ENCODE measurements around the gene C1orf198.
A peak's percentile ranks its signal among the peaks of the same experiment; 100 is the strongest.

C1orf198 gene

GRCh38 chr1:230823931-230824381 is 44.4 kb downstream of the C1orf198 start:
- no peak overlapping the region for H3K4me3 Mint-ChIP-seq
- peak overlapping the region; percentile 55 to 89 (median 82) for H3K27ac Mint-ChIP-seq
- H3K27me3 Mint-ChIP-seq (ENCODE audit: low read depth), result peaks cover 4% of the 10 kb centered on the region
- H3K4me1 Mint-ChIP-seq, result peaks cover 89% of the 10 kb centered on the region
- H3K9me3 Mint-ChIP-seq, result no peaks in the 10 kb centered on the region
- no peaks in the 10 kb centered on the region for H3K36me3 Mint-ChIP-seq (ENCODE audit: low read depth)
- TF ChIP-seq CTCF (IDR thresholded peaks at IDR 0.05; ENCODE audit: unreplicated experiment in 3 of 3), result no peak

DNA sequence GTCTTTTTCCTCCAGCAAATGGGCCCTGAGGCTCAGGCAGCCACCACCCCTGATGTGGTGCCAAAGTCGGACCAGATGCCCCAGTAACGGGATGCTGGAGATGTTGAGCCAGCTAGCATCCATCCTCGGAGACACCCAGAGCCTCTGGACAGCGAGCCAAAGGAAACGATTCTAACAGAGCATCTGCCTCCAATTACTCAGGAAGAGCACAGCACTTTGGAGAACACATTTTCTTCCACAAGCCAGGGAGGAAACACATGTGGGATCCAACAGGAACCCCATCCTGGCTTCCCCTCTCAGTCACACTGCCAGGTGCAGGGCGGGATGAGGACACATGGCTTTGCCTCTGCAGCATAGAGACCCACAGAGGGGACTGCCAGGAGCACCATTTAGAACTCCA is 44.9 kb downstream of the C1orf198 start:
- no peak overlapping the region for H3K4me3 Mint-ChIP-seq
- no peaks in the 10 kb centered on the region for H3K9me3 Mint-ChIP-seq
- peaks cover 94% of the 10 kb centered on the region for H3K4me1 Mint-ChIP-seq
- H3K27me3 Mint-ChIP-seq (ENCODE audit: low read depth), result peaks cover 4% of the 10 kb centered on the region
- peak overlapping the region in 2 of 3 experiments; percentile 82 to 89 for H3K27ac Mint-ChIP-seq
- TF ChIP-seq CTCF (IDR thresholded peaks at IDR 0.05; ENCODE audit: unreplicated experiment in 3 of 3), result no peak
- no peaks in the 10 kb centered on the region for H3K36me3 Mint-ChIP-seq (ENCODE audit: low read depth)

GRCh38 chr1:230822092-230822581 is 46.2 kb downstream of the C1orf198 start:
- no peak for TF ChIP-seq CTCF (IDR thresholded peaks at IDR 0.05; ENCODE audit: unreplicated experiment in 3 of 3)
- peaks cover 86% of the 10 kb centered on the region for H3K4me1 Mint-ChIP-seq
- peaks cover 2% of the 10 kb centered on the region for H3K9me3 Mint-ChIP-seq
- peaks cover 4% of the 10 kb centered on the region for H3K27me3 Mint-ChIP-seq (ENCODE audit: low read depth)
- H3K27ac Mint-ChIP-seq, result peak overlapping the region in 2 of 3 experiments; percentile 89
- H3K36me3 Mint-ChIP-seq (ENCODE audit: low read depth), result no peaks in the 10 kb centered on the region
- H3K4me3 Mint-ChIP-seq, result peak overlapping the region in 1 of 3 experiments; percentile 55

DNA sequence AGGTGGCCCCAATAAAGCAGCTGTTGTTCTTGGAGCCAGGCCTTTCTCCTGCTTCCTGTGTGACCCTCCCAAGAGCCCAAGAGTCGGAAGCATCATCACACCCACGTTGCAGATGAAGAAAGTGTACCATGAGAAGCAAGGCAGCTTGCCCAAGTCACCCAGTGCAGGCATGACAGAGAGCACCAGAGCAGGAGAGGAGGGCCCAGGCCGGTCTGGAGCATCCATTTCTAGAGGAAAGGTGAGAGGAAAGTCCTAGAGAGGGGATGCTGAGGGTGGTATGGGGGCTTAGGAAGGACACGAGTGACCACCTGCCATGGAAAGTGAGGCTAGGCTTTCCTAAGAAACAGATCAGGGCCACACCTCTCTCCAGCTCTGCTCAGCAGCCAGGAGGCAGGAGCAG is 47.0 kb downstream of the C1orf198 start:
- H3K9me3 Mint-ChIP-seq, result peaks cover 2% of the 10 kb centered on the region
- H3K4me1 Mint-ChIP-seq, result peaks cover 78% of the 10 kb centered on the region
- no peak for TF ChIP-seq CTCF (IDR thresholded peaks at IDR 0.05; ENCODE audit: unreplicated experiment in 3 of 3)
- no peak overlapping the region for H3K4me3 Mint-ChIP-seq
- no peaks in the 10 kb centered on the region for H3K36me3 Mint-ChIP-seq (ENCODE audit: low read depth)
- peaks cover 8% of the 10 kb centered on the region for H3K27me3 Mint-ChIP-seq (ENCODE audit: low read depth)
- peak overlapping the region in 2 of 3 experiments; percentile 74 to 89 for H3K27ac Mint-ChIP-seq

GRCh38 chr1:230820568-230820967 is 47.8 kb downstream of the C1orf198 start:
- peak overlapping the region in 2 of 3 experiments; percentile 20 to 89 for H3K27ac Mint-ChIP-seq
- no peak for TF ChIP-seq CTCF (IDR thresholded peaks at IDR 0.05; ENCODE audit: unreplicated experiment in 3 of 3)
- peaks cover 76% of the 10 kb centered on the region for H3K4me1 Mint-ChIP-seq
- H3K4me3 Mint-ChIP-seq, result no peak overlapping the region
- H3K36me3 Mint-ChIP-seq (ENCODE audit: low read depth), result no peaks in the 10 kb centered on the region
- H3K9me3 Mint-ChIP-seq, result peaks cover 2% of the 10 kb centered on the region
- peaks cover 8% of the 10 kb centered on the region for H3K27me3 Mint-ChIP-seq (ENCODE audit: low read depth)

DNA sequence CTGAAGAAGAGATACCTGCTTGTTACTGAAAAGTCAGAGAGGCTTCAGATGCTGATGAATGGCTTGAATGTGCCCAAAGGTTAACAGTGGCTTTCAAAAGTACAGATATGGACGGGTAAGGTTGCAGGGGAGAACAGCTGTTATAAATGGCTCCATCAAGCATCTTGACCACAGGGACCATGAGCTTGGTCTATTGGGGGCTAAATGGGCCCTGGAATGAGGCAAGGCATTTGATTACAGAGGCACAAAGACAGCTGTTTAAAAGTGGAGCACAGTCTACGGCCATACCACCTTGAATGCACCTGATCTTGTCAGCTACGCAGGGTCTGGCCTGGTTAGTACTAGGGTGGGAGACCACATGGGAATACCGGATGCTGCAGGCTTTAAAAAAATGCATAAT is 48.3 kb downstream of the C1orf198 start:
- peaks cover 76% of the 10 kb centered on the region for H3K4me1 Mint-ChIP-seq
- peaks cover 6% of the 10 kb centered on the region for H3K9me3 Mint-ChIP-seq
- peaks cover 8% of the 10 kb centered on the region for H3K27me3 Mint-ChIP-seq (ENCODE audit: low read depth)
- no peak overlapping the region for H3K27ac Mint-ChIP-seq
- no peak for TF ChIP-seq CTCF (IDR thresholded peaks at IDR 0.05; ENCODE audit: unreplicated experiment in 3 of 3)
- H3K4me3 Mint-ChIP-seq, result no peak overlapping the region
- no peaks in the 10 kb centered on the region for H3K36me3 Mint-ChIP-seq (ENCODE audit: low read depth)

Measured in nephron (organoid).